Measurements from ENCODE around the gene ARHGAP4.

The ARHGAP4 gene

GRCh38 chrX:153922932-153923857, 2.9 kb downstream of the ARHGAP4 start:
- Histone ChIP-seq H3K27me3 (ENCODE audit: control insufficient read depth, insufficient read depth, low read length) (no peaks in the 10 kb centered on the region), H3K4me3 (ENCODE audit: low read depth, low read length) (no peak overlapping the region), H3K9ac (ENCODE audit: low read depth, low read length) (no peak overlapping the region), H3K27ac (ENCODE audit: low read depth, low read length) (no peak overlapping the region), H3K9me3 (ENCODE audit: control insufficient read depth, insufficient read depth, low read length) (peaks cover 20% of the 10 kb centered on the region), H3K36me3 (ENCODE audit: control insufficient read depth, insufficient read depth, low read length) (no peaks in the 10 kb centered on the region), H3K4me1 (ENCODE audit: control insufficient read depth, insufficient read depth, low read length) (peaks cover 12% of the 10 kb centered on the region)

- no peak overlapping the region for H3K4me3 ChIP-seq (ENCODE audit: low read depth, low read length)
- no peak overlapping the region for H3K9ac ChIP-seq (ENCODE audit: low read depth, low read length)
- peaks cover 17% of the 10 kb centered on the region for H3K9me3 ChIP-seq (ENCODE audit: control insufficient read depth, insufficient read depth, low read length)
- H3K27ac ChIP-seq (ENCODE audit: low read depth, low read length): no peak overlapping the region
- peaks cover 3% of the 10 kb centered on the region; the same call in 1 of the 2 replicates for H3K36me3 ChIP-seq (ENCODE audit: control insufficient read depth, insufficient read depth, low read length)
- no peaks in the 10 kb centered on the region for H3K27me3 ChIP-seq (ENCODE audit: control insufficient read depth, insufficient read depth, low read length)
- peaks cover 4% of the 10 kb centered on the region; the same call in 1 of the 2 replicates for H3K4me1 ChIP-seq (ENCODE audit: control insufficient read depth, insufficient read depth, low read length)
These were observed 4.3 kb downstream of the ARHGAP4 start for GRCh38 chrX:153921511-153922446.

- no peak overlapping the region for H3K9ac ChIP-seq (ENCODE audit: low read depth, low read length)
These were observed 5.0 kb downstream of the ARHGAP4 start for GRCh38 chrX:153921070-153921469.

GRCh38 chrX:153920546-153920945, 5.5 kb downstream of the ARHGAP4 start:
- no peaks in the 10 kb centered on the region for H3K27me3 ChIP-seq (ENCODE audit: control insufficient read depth, insufficient read depth, low read length)
- H3K4me3 ChIP-seq (ENCODE audit: low read depth, low read length): no peak overlapping the region
- peaks cover 3% of the 10 kb centered on the region; the same call in 1 of the 2 replicates for H3K36me3 ChIP-seq (ENCODE audit: control insufficient read depth, insufficient read depth, low read length)
- no peak overlapping the region for H3K9ac ChIP-seq (ENCODE audit: low read depth, low read length)
- peaks cover 25% of the 10 kb centered on the region for H3K9me3 ChIP-seq (ENCODE audit: control insufficient read depth, insufficient read depth, low read length)
- H3K4me1 ChIP-seq (ENCODE audit: control insufficient read depth, insufficient read depth, low read length): peaks cover under 1% of the 10 kb centered on the region; the same call in 1 of the 2 replicates
- no peak overlapping the region for H3K27ac ChIP-seq (ENCODE audit: low read depth, low read length)

More at GRCh38 chrX:153921070-153921469, 5.0 kb downstream of the ARHGAP4 start:
- peaks cover 4% of the 10 kb centered on the region; the same call in 1 of the 2 replicates for H3K4me1 ChIP-seq (ENCODE audit: control insufficient read depth, insufficient read depth, low read length)
- H3K9me3 ChIP-seq (ENCODE audit: control insufficient read depth, insufficient read depth, low read length): peaks cover 22% of the 10 kb centered on the region
- no peak overlapping the region for H3K4me3 ChIP-seq (ENCODE audit: low read depth, low read length)
- H3K36me3 ChIP-seq (ENCODE audit: control insufficient read depth, insufficient read depth, low read length): peaks cover 3% of the 10 kb centered on the region; the same call in 1 of the 2 replicates
- H3K27ac ChIP-seq (ENCODE audit: low read depth, low read length): no peak overlapping the region
- H3K27me3 ChIP-seq (ENCODE audit: control insufficient read depth, insufficient read depth, low read length): no peaks in the 10 kb centered on the region

- Histone ChIP-seq H3K9ac (ENCODE audit: low read depth, low read length) (no peak overlapping the region), H3K36me3 (ENCODE audit: control insufficient read depth, insufficient read depth, low read length) (peaks cover 3% of the 10 kb centered on the region; the same call in 1 of the 2 replicates), H3K27me3 (ENCODE audit: control insufficient read depth, insufficient read depth, low read length) (no peaks in the 10 kb centered on the region), H3K4me3 (ENCODE audit: low read depth, low read length) (no peak overlapping the region), H3K27ac (ENCODE audit: low read depth, low read length) (no peak overlapping the region), H3K9me3 (ENCODE audit: control insufficient read depth, insufficient read depth, low read length) (peaks cover 25% of the 10 kb centered on the region), H3K4me1 (ENCODE audit: control insufficient read depth, insufficient read depth, low read length) (no peaks in the 10 kb centered on the region)
These were observed 6.8 kb downstream of the ARHGAP4 start for GRCh38 chrX:153919281-153919680.

GRCh38 chrX:153917869-153918268, 8.2 kb downstream of the ARHGAP4 start:
- Histone ChIP-seq H3K9ac (ENCODE audit: low read depth, low read length) (no peak overlapping the region), H3K27ac (ENCODE audit: low read depth, low read length) (no peak overlapping the region), H3K4me3 (ENCODE audit: low read depth, low read length) (no peak overlapping the region), H3K9me3 (ENCODE audit: control insufficient read depth, insufficient read depth, low read length) (peaks cover 28% of the 10 kb centered on the region), H3K36me3 (ENCODE audit: control insufficient read depth, insufficient read depth, low read length) (peaks cover 3% of the 10 kb centered on the region; the same call in 1 of the 2 replicates), H3K4me1 (ENCODE audit: control insufficient read depth, insufficient read depth, low read length) (no peaks in the 10 kb centered on the region), H3K27me3 (ENCODE audit: control insufficient read depth, insufficient read depth, low read length) (no peaks in the 10 kb centered on the region)

DNA sequence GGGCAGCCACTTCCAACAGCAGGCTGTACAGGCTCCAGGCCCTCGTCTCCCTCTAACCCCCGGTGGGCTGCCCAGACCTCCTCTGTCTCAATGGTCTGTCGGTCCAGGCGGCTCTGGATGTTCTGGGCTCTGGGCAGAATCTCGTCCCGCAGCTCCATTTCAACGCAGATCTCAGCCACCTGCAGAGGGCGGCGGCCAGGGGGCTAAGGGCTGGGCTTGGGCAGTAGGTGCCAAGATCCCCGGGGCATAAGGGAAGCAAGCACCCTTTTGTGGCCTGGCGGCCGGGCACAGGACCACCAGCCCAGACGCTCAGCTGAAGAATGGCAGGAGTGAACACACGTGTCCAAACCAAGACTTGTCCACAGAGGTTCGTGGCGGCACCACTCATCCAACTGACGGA, 12.4 kb downstream of the ARHGAP4 start:
- Histone ChIP-seq H3K4me1 (ENCODE audit: control insufficient read depth, insufficient read depth, low read length) (no peaks in the 10 kb centered on the region), H3K4me3 (ENCODE audit: low read depth, low read length) (no peak overlapping the region), H3K36me3 (ENCODE audit: control insufficient read depth, insufficient read depth, low read length) (peaks cover 3% of the 10 kb centered on the region; the same call in 1 of the 2 replicates), H3K9me3 (ENCODE audit: control insufficient read depth, insufficient read depth, low read length) (peaks cover 25% of the 10 kb centered on the region), H3K27me3 (ENCODE audit: control insufficient read depth, insufficient read depth, low read length) (no peaks in the 10 kb centered on the region), H3K9ac (ENCODE audit: low read depth, low read length) (no peak overlapping the region), H3K27ac (ENCODE audit: low read depth, low read length) (no peak overlapping the region)

DNA sequence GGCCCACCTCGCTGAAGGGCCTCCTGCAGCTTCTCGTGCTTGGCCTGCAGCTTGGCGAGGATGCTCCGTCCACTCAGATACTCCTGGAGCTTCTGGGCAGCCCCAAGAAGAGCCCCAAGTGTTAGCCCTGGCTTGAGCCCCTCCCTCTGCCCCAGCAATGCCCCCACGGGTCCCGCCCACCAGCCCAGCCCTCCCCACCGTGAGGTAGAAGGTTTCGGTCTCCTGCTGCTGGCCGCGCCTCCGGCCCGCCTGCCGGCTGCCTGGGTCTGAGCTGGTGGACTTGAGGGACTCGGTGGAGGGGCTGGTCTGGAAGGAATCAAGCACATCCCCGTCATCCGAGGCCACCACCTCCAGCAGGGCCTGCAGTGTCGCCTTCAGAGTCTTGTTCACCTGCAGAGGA, 12.9 kb downstream of the ARHGAP4 start:
- Histone ChIP-seq H3K9me3 (ENCODE audit: control insufficient read depth, insufficient read depth, low read length) (peaks cover 23% of the 10 kb centered on the region), H3K4me1 (ENCODE audit: control insufficient read depth, insufficient read depth, low read length) (no peaks in the 10 kb centered on the region), H3K27me3 (ENCODE audit: control insufficient read depth, insufficient read depth, low read length) (no peaks in the 10 kb centered on the region), H3K9ac (ENCODE audit: low read depth, low read length) (no peak overlapping the region), H3K27ac (ENCODE audit: low read depth, low read length) (no peak overlapping the region), H3K36me3 (ENCODE audit: control insufficient read depth, insufficient read depth, low read length) (peaks cover 3% of the 10 kb centered on the region; the same call in 1 of the 2 replicates), H3K4me3 (ENCODE audit: low read depth, low read length) (no peak overlapping the region)

DNA sequence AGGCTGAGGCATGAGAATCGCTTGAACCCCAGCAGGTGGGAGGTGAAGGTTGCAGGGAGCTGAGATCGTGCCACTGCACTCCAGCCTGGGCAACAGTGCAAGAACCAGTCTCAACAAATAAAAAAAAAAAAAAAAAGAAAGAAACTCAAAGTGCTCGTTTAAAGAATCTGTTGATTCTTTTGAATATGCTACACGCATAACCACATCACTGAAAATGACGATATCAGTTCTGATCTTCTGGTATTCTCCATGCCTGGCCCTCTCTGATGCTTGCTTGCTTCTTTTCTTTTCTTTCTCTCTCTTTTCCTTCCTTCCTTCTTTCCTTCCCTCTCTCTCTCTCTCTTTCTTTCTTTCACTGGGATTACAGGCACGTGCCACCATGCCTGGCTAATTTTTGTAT, 14.3 kb downstream of the ARHGAP4 start:
- Histone ChIP-seq H3K36me3 (ENCODE audit: control insufficient read depth, insufficient read depth, low read length) (no peaks in the 10 kb centered on the region), H3K9ac (ENCODE audit: low read depth, low read length) (no peak overlapping the region), H3K4me3 (ENCODE audit: low read depth, low read length) (no peak overlapping the region), H3K4me1 (ENCODE audit: control insufficient read depth, insufficient read depth, low read length) (no peaks in the 10 kb centered on the region), H3K27me3 (ENCODE audit: control insufficient read depth, insufficient read depth, low read length) (no peaks in the 10 kb centered on the region), H3K9me3 (ENCODE audit: control insufficient read depth, insufficient read depth, low read length) (peaks cover 20% of the 10 kb centered on the region), H3K27ac (ENCODE audit: low read depth, low read length) (no peak overlapping the region)

GRCh38 chrX:153910446-153910845, 15.6 kb downstream of the ARHGAP4 start:
- Histone ChIP-seq H3K27ac (ENCODE audit: low read depth, low read length) (no peak overlapping the region), H3K4me1 (ENCODE audit: control insufficient read depth, insufficient read depth, low read length) (no peaks in the 10 kb centered on the region), H3K4me3 (ENCODE audit: low read depth, low read length) (no peak overlapping the region), H3K9ac (ENCODE audit: low read depth, low read length) (no peak overlapping the region), H3K9me3 (ENCODE audit: control insufficient read depth, insufficient read depth, low read length) (peaks cover 25% of the 10 kb centered on the region), H3K36me3 (ENCODE audit: control insufficient read depth, insufficient read depth, low read length) (no peaks in the 10 kb centered on the region), H3K27me3 (ENCODE audit: control insufficient read depth, insufficient read depth, low read length) (no peaks in the 10 kb centered on the region)

All from HUES48 (cell line).